Upper lobe of left lung (tissue), 6 donors: ENCODE measurements around the gene KLK4. TPM values are rescaled to one million over a fixed set of nuclear protein-coding genes. Genes with fewer than 3 reads are reported as not detected.

Experiments used
- ATAC-seq, 2 donors: fragments of 200-7000 bp; cut with Tn5 transposase; one replicate each; pipeline ENCODE4 v1.9.1; 2022; ENCODE audit warnings: mild to moderate bottlenecking in 2 of 2, moderate library complexity in 2 of 2; ENCODE audit not compliant: low FRiP score in 2 of 2
- DNase-seq, 2 donors: peaks; one replicate each; pipeline ENCODE4 v3.0.0-alpha.2; 2019 to 2020
- H3K27ac ChIP-seq, 4 donors: fragments of 200-600 bp; sonication (generic); one replicate each; pipeline ENCODE4 v1.5.1; 2016 to 2019
- H3K27me3 ChIP-seq, 4 donors: fragments of 200-600 bp; sonication (generic); one replicate each; pipeline ENCODE4 v1.5.1; 2017 to 2019
- H3K36me3 ChIP-seq, 4 donors: fragments of 200-600 bp; sonication (generic); one replicate each; pipeline ENCODE4 v1.5.1; 2016 to 2019
- H3K4me1 ChIP-seq, 4 donors: fragments of 200-600 bp; sonication (generic); one replicate each; pipeline ENCODE4 v1.5.1; 2018 to 2019
- H3K4me3 ChIP-seq, 4 donors: fragments of 200-600 bp; sonication (generic); one replicate each; pipeline ENCODE4 v1.5.1; 2017 to 2019; ENCODE audit warnings: mild to moderate bottlenecking in 2 of 4, moderate library complexity in 1 of 4
- H3K9me3 ChIP-seq, 4 donors: fragments of 200-600 bp; sonication (generic); one replicate each; pipeline ENCODE4 v1.5.1; 2018 to 2019
- CTCF ChIP-seq, 6 experiments: fragments of 450-650 bp in 4 of 6; fragments of 200-600 bp in 2 of 6; sonication (generic) in 2 of 6; IDR thresholded peaks; one replicate each; pipeline ENCODE4 v1.5.1; 2016 to 2019; ENCODE audit warnings: antibody characterized with exemption in 6 of 6
- EP300 ChIP-seq, 4 donors: sonication (generic); formaldehyde crosslinking; IDR thresholded peaks; one replicate each; pipeline ENCODE4 v1.5.1; 2017; ENCODE audit warnings: antibody characterized with exemption in 4 of 4, control low read depth in 2 of 4
- POLR2A ChIP-seq, 4 donors: fragments of 450-650 bp; IDR thresholded peaks; one replicate each; pipeline ENCODE4 v1.5.1; 2016 to 2017; ENCODE audit warnings: antibody characterized with exemption in 4 of 4, mild to moderate bottlenecking in 2 of 4
- POLR2AphosphoS5 ChIP-seq, 2 donors: sonication (generic); formaldehyde crosslinking; IDR thresholded peaks; one replicate each; pipeline ENCODE4 v1.5.1; 2017; ENCODE audit warnings: antibody characterized with exemption in 2 of 2
- WGBS, 2 donors: methylation state at CpG; one replicate each; pipeline ENCODE4 v1.1.5; 2017 to 2018; 5-methylcytosine and 5-hydroxymethylcytosine counted together
- total RNA-seq, 6 donors: library from RNA; depleted of rRNA in 4 of 6; stranded (reverse); fragments of >200 nt in 4 of 6; gene quantifications; one replicate each; pipeline versions ENCODE4 v1.1.0 to v1.2.1, GENCODE V29; 2016 to 2021
- donor health status: DM: no; HTN: no; CAD: no; lungs with moderate emphysema.
- donor health status: DM: no; HTN: yes; CAD: no; lungs with severe emphysema.

KLK4 gene
- total RNA-seq, 6 donors from 2014 or later: not detected

GRCh38 chr19:50949861-50950260 is 38.7 kb upstream of the KLK4 start:
- 52 to 67% methylated on average over 6 to 19 of the region's 19 CpGs for WGBS, 2 donors
- DNase-seq (peak in 1 of 2 donors; percentile 72), ATAC-seq (no peak)
- Histone ChIP-seq H3K36me3 (no peaks in the 10 kb centered on the region), H3K27me3 (no peaks in the 10 kb centered on the region), H3K9me3 (no peaks in the 10 kb centered on the region), H3K4me3 (no peak overlapping the region), H3K4me1 (no peaks in the 10 kb centered on the region), H3K27ac (no peak overlapping the region)
- no peak for TF ChIP-seq CTCF (IDR thresholded peaks at IDR 0.05)
- TF ChIP-seq EP300 (IDR thresholded peaks at IDR 0.05): no peak
- no peak for TF ChIP-seq POLR2AphosphoS5 (IDR thresholded peaks at IDR 0.05)
- TF ChIP-seq POLR2A (IDR thresholded peaks at IDR 0.05): no peak

- Histone ChIP-seq H3K27me3 (no peaks in the 10 kb centered on the region), H3K4me1 (no peaks in the 10 kb centered on the region), H3K9me3 (no peaks in the 10 kb centered on the region), H3K27ac (no peak overlapping the region), H3K4me3 (no peak overlapping the region), H3K36me3 (no peaks in the 10 kb centered on the region)
- WGBS, 2 donors: 79 to 82% methylated on average over 4 of the region's 4 CpGs
- TF ChIP-seq CTCF (IDR thresholded peaks at IDR 0.05) (no peak), POLR2A (IDR thresholded peaks at IDR 0.05) (no peak), EP300 (IDR thresholded peaks at IDR 0.05) (no peak), POLR2AphosphoS5 (IDR thresholded peaks at IDR 0.05) (no peak)
- DNase-seq (no peak), ATAC-seq (no peak)
These were observed 35.9 kb upstream of the KLK4 start for GRCh38 chr19:50947123-50947522.

- Histone ChIP-seq H3K27ac (no peak overlapping the region), H3K36me3 (no peaks in the 10 kb centered on the region), H3K27me3 (no peaks in the 10 kb centered on the region), H3K4me1 (no peaks in the 10 kb centered on the region), H3K4me3 (no peak overlapping the region), H3K9me3 (no peaks in the 10 kb centered on the region)
- TF ChIP-seq POLR2A (IDR thresholded peaks at IDR 0.05): no peak
- no peak for TF ChIP-seq CTCF (IDR thresholded peaks at IDR 0.05)
- no peak for TF ChIP-seq EP300 (IDR thresholded peaks at IDR 0.05)
- no peak for TF ChIP-seq POLR2AphosphoS5 (IDR thresholded peaks at IDR 0.05)
- 64 to 65% methylated on average over 4 of the region's 4 CpGs for WGBS, 2 donors
- ATAC-seq: no peak
- DNase-seq: no peak
These were observed 33.6 kb upstream of the KLK4 start for GRCh38 chr19:50944795-50945194.

- 76 to 81% methylated on average over 10 of the region's 10 CpGs for WGBS, 2 donors
- TF ChIP-seq POLR2A (IDR thresholded peaks at IDR 0.05) (no peak), EP300 (IDR thresholded peaks at IDR 0.05) (no peak), POLR2AphosphoS5 (IDR thresholded peaks at IDR 0.05) (no peak), CTCF (IDR thresholded peaks at IDR 0.05) (no peak)
- Histone ChIP-seq H3K4me3 (no peak overlapping the region), H3K27ac (no peak overlapping the region), H3K4me1 (no peaks in the 10 kb centered on the region), H3K27me3 (no peaks in the 10 kb centered on the region), H3K36me3 (no peaks in the 10 kb centered on the region), H3K9me3 (no peaks in the 10 kb centered on the region)
- ATAC-seq: no peak
- no peak for DNase-seq
These were observed 32.1 kb upstream of the KLK4 start for GRCh38 chr19:50943074-50943828.

- WGBS, 2 donors: 62 to 63% methylated on average over 2 of the region's 2 CpGs
- DNase-seq (no peak), ATAC-seq (no peak)
- no peak for TF ChIP-seq POLR2AphosphoS5 (IDR thresholded peaks at IDR 0.05)
- TF ChIP-seq POLR2A (IDR thresholded peaks at IDR 0.05): no peak
- TF ChIP-seq CTCF (IDR thresholded peaks at IDR 0.05): no peak
- TF ChIP-seq EP300 (IDR thresholded peaks at IDR 0.05): no peak
- no peaks in the 10 kb centered on the region for H3K9me3 ChIP-seq
- no peak overlapping the region for H3K4me3 ChIP-seq
- no peaks in the 10 kb centered on the region for H3K4me1 ChIP-seq
- no peaks in the 10 kb centered on the region for H3K27me3 ChIP-seq
- H3K27ac ChIP-seq: no peak overlapping the region
- no peaks in the 10 kb centered on the region for H3K36me3 ChIP-seq
These were observed 28.4 kb upstream of the KLK4 start for GRCh38 chr19:50939596-50939995.
